ENCODE data around the gene TBXAS1.

TBXAS1 gene

DNA sequence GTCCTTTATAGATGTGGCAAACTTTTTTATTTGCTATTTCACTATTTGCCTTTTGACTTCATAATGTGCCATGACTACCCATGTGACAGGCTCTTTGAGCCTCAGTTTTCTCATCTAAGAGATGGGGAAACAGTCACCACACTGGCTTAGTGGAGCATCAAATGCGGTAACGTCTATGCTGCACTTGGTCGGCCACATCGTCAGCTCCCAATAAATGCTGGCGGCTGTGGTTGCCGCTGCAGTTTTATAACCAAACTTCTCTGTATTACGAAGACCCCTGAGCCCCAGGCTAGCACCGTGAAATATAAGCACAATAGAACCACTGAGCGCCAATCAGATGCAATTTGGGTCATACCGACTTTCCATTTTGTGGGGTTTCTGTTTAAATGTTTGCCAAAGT lies 177.5 kb downstream of the TBXAS1 start:
- no peak for DNase-seq

DNA sequence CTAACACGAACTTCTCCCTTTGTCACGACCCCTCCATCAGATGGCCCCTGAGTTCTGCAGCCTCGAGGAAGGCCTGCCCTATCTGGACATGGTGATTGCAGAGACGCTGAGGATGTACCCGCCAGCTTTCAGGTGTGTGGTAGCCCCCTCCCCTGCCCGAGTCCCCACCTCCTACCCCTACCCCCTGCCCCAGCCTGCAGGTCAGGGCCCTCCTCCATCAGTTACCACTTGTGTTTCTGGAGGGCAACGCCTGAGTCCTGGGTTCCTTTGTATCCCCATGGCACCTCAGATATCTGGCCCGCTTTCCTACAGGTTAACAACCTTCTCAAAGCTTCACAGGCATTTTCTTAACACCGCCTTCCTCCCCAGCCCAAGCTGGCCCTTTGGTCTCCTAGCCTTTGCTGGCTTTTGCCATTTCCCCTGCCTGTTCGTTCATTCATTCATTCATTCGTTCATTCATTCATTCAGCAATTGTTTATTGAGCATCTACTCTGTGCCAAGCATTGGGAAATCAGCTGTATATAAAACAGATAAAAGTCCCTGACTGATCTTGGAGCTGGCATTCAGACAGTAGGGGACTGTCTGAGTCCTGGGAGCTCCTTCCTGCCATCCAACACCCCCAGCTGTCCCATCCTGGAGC lies 178.1 kb downstream of the TBXAS1 start:
- no peak for DNase-seq

GRCh38 chr7:140008755-140009610 lies 179.9 kb downstream of the TBXAS1 start:
- DNase-seq, result no peak

DNA sequence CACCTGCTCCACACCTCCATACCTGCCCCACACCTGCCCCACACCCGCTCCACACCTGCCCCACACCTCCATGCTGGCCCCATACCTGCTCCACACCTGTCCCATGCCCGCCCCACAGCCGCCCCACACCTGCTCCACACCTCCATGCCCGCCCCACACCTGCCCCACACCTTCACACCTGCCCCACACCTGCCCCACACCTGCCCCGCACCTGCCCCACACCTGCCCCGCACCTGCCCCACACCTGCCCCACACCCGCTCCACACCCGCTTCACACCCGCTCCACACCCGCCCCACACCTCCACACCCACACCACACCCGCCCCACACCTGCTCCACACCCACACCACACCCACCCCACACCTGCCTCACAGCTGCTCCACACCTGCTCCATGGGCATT lies 180.7 kb downstream of the TBXAS1 start:
- DNase-seq, result no peak

DNA sequence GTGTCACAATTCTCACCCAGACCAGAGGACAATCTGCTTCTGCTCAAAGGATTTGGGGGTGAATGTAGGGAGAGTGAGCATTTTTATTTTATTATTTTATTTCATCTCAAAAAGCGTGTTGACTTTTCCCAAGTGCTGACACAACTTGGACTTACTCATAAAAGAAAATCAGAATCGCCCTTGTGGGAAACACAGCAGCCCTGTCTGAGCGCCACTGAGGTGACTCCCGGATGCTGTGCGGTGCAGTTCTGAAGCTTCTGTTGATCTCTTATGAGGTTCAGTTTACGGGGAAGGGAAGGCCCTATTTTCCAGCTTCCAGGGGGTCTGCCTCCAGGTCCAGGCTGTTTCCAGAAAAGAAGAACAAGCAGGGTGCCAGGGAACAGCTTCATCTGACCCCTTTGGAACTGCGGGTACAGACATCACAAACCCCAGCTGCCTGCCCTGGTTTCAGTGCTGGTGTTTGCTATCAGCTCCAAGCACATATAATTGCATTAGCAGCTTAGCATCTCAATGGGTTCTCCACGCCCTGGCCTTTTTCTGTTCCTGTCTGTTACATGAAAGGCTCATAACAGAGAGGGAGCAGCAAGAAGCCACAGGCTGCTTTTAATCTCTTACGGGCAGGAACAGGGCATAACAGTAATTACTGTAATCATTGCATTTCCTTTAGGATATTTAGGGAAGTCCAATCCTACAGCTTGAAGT lies 181.3 kb downstream of the TBXAS1 start:
- no peak for DNase-seq

DNA sequence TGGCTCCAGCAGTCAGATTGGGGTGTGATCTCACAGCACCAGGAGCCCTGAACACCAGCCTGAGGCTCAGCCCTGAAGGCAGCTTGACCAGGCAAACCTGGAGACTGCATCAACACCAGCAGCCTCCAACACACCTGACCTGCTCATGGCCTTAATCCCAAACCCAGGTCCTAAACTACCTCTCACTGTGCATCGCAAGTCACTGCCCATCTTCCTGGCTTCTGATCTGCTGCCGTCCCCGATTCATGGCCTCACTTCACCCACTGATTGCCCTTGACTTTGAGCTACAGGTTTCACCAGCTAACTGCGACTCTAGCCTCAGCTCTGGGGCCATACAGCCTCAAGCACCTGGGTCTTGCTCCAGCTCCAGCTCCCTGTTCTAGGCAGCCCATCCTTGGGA lies 184.6 kb downstream of the TBXAS1 start:
- no peak for DNase-seq

GRCh38 chr7:140014123-140014522 lies 185.1 kb downstream of the TBXAS1 start:
- DNase-seq, result no peak

- DNase-seq, result no peak
These were observed 186.5 kb downstream of the TBXAS1 start for GRCh38 chr7:140015471-140015970.

- DNase-seq, result no peak
These were observed 187.5 kb downstream of the TBXAS1 start for GRCh38 chr7:140016540-140016939.

- no peak for DNase-seq
These were observed 188.0 kb downstream of the TBXAS1 start for GRCh38 chr7:140017034-140017433.

DNA sequence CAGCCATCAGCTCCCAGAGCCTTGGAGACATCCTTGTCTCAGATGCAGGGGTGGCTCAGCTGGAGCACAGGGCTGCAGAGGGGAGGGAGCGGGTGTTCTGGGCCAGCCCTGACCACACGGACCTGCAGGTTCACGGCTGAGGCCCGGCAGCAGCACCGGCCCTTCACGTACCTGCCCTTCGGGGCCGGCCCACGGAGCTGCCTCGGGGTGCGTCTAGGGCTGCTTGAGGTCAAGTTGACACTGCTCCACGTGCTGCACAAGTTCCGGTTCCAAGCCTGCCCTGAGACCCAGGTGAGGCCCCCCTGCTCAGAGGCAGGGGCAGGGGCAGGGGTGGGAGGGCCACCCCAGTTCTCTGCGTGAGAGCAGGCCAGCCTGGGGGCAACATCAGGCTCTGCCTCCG lies 188.5 kb downstream of the TBXAS1 start:
- DNase-seq, result no peak

GRCh38 chr7:140018125-140019043 lies 189.3 kb downstream of the TBXAS1 start:
- DNase-seq, result no peak

GRCh38 chr7:140019172-140019571 lies 190.1 kb downstream of the TBXAS1 start:
- no peak for DNase-seq

GRCh38 chr7:140019606-140020005 lies 190.5 kb downstream of the TBXAS1 start:
- DNase-seq, result no peak

- no peak for DNase-seq
These were observed 192.5 kb downstream of the TBXAS1 start for GRCh38 chr7:140021603-140022002.

DNA sequence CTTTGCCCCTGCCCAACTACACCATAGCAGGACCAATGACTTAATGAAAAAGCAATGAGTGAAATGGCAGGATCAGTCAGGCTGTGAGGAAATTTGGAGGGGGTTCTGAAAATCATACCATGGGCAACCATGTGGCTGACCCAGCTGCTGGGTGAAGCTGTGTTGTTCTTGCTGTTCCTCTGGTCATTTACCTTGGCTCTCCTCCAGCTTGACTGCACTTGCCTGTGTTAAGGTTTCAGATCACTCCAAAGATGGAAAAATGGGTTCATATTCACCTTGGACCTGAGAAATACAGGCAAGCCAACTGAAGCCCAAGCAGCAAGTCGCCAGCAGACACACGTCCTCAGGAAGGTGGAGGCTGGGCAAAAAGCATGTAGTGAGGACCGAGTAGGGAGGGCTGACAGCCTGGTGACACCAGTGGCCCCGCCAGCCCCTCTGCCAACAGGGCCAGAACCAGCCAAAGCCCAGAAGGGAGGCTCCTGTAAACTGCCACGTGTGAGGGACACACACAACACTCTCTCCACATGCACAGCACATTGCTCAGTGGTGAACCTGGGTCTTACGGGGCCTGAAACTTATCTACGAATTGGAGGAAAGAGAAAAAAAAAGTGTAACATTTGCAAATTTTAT lies 193.6 kb downstream of the TBXAS1 start:
- DNase-seq, result no peak

DNA sequence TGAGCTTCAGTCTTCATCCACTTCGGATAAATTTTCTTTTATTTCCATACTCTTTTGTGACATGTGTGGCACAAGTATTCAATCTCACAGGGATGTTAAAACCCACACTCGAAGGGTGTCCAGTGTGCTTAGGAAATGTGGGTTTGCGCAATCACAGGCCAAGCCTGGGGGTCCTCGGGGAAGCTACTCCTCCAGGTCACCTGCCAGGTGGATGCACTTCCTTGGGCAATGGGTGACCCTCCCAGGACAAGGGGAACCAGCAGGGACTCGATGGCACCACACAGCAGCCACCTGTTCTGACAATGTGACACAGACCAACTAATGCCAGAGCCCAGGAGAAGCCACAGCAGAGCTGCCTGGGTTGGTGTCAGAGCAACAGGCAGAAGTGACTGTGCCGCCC lies 194.7 kb downstream of the TBXAS1 start:
- DNase-seq, result no peak

DNA sequence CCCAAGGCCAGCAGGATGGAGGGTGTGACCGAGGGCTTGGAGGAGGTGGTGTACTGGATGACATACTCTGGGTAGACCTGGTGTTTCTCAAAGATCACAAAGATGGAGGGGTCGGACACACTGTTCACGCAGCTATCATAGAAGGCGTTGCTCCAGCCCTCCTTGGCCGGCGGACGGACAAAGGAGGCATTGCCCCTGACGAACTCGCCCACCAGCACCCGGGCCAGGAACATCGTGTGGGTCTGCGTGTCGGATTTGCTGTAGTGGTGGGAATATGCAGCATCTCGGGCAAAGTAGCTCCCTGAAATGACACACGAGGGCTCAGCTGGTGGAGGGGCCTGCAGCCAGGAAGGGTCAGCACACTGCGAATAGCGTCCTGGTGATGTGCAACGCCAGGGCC lies 195.5 kb downstream of the TBXAS1 start:
- DNase-seq, result no peak

GRCh38 chr7:140025241-140025640 lies 196.2 kb downstream of the TBXAS1 start:
- DNase-seq, result no peak

DNA sequence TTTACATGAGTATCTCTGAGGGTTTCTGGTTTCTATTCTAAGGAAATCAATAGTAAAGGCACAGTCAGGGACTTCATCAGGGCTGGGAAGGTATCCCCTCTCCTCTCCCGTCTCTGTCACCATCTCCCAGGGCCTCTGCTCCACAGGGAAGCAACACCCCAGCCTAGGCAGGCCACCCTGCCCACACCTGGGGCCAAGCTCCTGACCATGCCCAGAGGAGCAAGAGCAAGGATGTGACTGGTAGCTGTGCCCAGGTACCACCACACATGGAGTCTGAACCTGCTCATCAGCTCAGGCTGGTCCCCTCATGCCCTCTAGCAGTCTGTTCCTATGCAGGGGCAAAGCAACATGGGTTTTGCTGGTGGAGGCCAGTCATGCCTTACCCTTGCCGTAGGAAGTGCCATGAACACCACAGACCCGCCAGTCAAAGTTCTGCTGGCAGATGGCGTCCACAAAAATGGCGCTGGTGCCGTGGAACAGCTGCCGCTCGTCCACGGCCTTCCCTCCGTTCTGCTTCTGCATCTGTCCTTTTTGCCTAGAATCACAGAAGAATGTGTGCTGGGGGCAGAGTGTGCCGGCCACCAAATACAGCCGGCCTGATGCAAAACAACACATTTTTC lies 196.9 kb downstream of the TBXAS1 start:
- DNase-seq, result no peak

DNA sequence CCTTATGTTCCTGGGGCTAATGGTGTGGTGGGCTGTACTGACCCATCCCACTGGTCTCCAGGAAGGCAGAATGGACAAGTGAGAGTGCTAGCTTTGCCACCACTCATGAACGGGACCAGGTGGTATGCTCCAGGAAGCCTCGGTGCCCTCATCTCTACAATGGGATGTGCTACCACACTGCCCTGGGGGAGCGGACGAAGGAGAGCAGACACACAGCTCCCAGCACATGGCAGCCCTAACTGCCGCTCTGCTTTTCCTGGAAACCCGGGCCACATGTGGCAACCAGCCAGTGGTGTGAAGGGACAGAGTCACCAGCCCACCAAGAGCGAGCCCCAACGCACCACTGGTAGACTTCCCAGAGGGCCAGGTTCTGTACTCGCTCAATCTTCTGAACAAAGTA lies 197.9 kb downstream of the TBXAS1 start:
- no peak for DNase-seq

DNA sequence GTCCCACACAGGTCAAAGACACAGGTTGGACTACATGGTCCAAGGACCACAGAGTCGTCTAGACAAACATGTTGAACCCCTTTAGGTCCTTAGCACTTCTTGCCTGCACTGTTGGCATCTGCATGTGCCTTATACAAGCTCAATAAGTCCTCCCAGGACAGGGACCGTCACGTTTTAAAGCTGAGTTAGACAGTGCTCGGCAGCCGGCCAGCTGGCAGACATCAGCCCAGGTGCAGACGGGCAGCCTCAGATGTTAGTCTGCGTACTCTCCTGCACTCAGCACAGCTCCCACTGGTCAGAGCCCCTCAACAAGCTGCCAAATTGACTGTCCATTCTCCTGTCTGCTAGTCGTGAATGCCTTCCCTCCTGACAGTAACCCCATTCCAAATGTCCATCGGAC lies 198.8 kb downstream of the TBXAS1 start:
- no peak for DNase-seq

Measured in midbrain (tissue), 1 donor.